ENCODE measurements around the gene TIMD4. TPM values are rescaled to one million over a fixed set of nuclear protein-coding genes. Genes with fewer than 3 reads are reported as not detected.

TIMD4 gene
- total and polyA plus RNA-seq, 2 experiments from 2014 or later = not detected

GRCh38 chr5:156893517-156893916 is 69.5 kb downstream of the TIMD4 start:
- Mint-ChIP-seq H3K9me3 (no peaks in the 10 kb centered on the region), H3K4me1 (peaks cover 14% of the 10 kb centered on the region; the same call in 2 of the 3 replicates), H3K27ac (no peak overlapping the region), H3K4me3 (no peak overlapping the region), H3K36me3 (ENCODE audit: low read depth) (no peaks in the 10 kb centered on the region), H3K27me3 (ENCODE audit: insufficient read depth, low read depth, poor library complexity) (peaks cover 1% of the 10 kb centered on the region)
- no peak overlapping the region for H3K4me2 ChIP-seq
- H3K36me3 ChIP-seq (ENCODE audit: insufficient read depth) = no peaks in the 10 kb centered on the region
- DNase-seq (ENCODE audit: low spot score) = no peak
- no peaks in the 10 kb centered on the region for H3K4me1 ChIP-seq (ENCODE audit: insufficient read depth)
- no peak for TF ChIP-seq EZH2phosphoT487 (IDR thresholded peaks at IDR 0.05; ENCODE audit: unreplicated experiment)
- no peak for TF ChIP-seq EZH2 (IDR thresholded peaks at IDR 0.05; ENCODE audit: low read depth, unreplicated experiment)
- no peak for TF ChIP-seq ETS1 (IDR thresholded peaks at IDR 0.05)
- no peak for TF ChIP-seq JUNB (IDR thresholded peaks at IDR 0.05; ENCODE audit: unreplicated experiment)
- TF ChIP-seq STAT1 (IDR thresholded peaks at IDR 0.05; ENCODE audit: unreplicated experiment) = no peak
- TF ChIP-seq REST (IDR thresholded peaks at IDR 0.05; ENCODE audit: unreplicated experiment) = no peak
- no peak for TF ChIP-seq ZNF462 (CRISPR knock-in tag; IDR thresholded peaks at IDR 0.05)
- no peaks in the 10 kb centered on the region for H3K79me2 ChIP-seq (replicated peaks; ENCODE audit: insufficient read depth)
- H3K27me3 ChIP-seq (ENCODE audit: insufficient read depth) = no peaks in the 10 kb centered on the region
- ATAC-seq = no peak
- peak overlapping the region; percentile 80 for H2AFZ ChIP-seq
- H3F3A ChIP-seq (replicated peaks; ENCODE audit: low read depth) = no peaks in the 10 kb centered on the region
- no peak overlapping the region for H3K27ac ChIP-seq (ENCODE audit: low read depth)
- no peaks in the 10 kb centered on the region for H4K20me1 ChIP-seq (replicated peaks; ENCODE audit: insufficient read depth)
- no peak overlapping the region for H3K4me3 ChIP-seq
- peaks cover 9% of the 10 kb centered on the region; the same call in 1 of the 2 replicates for H3K9me2 ChIP-seq (ENCODE audit: insufficient read depth)
